Measurements from ENCODE around the gene LYPD3. TPM values are rescaled to one million over a fixed set of nuclear protein-coding genes. Genes with fewer than 3 reads are reported as not detected.

Gene LYPD3
- polyA plus RNA-seq, 3 donors, result 0.24 to 22.9 (median 0.48) TPM

GRCh38 chr19:43430142-43430710, 35.2 kb downstream of the LYPD3 start:
- H3K4me3 Mint-ChIP-seq, result peak overlapping the region in 1 of 2 donors; percentile 46
- peak in 1 of 3 donors; percentile 53 for DNase-seq
- H3K4me2 ChIP-seq (replicated peaks; ENCODE audit: extremely low read depth, low read length, poor library complexity, severe bottlenecking), result no peak overlapping the region
- H3K9me3 Mint-ChIP-seq, result no peaks in the 10 kb centered on the region
- WGBS (ENCODE audit: insufficient coverage), result 92% methylated on average over 2 of the region's 6 CpGs
- no peak overlapping the region for H3K9ac ChIP-seq (ENCODE audit: insufficient read depth, low read length, poor library complexity, severe bottlenecking)
- no peaks in the 10 kb centered on the region for H3K27me3 ChIP-seq (ENCODE audit: control insufficient read depth in 2 of 2, insufficient read depth in 2 of 2, low read length in 2 of 2)
- no peaks in the 10 kb centered on the region for H3K9me3 ChIP-seq (replicated peaks in 1 of 2; ENCODE audit: control insufficient read depth in 1 of 2, insufficient read depth in 1 of 2, low read length in 2 of 2)
- H3K4me1 Mint-ChIP-seq, result peaks cover 12% of the 10 kb centered on the region
- H3K27ac ChIP-seq (ENCODE audit: low read depth in 1 of 2, low read length in 2 of 2), result no peak overlapping the region
- no peaks in the 10 kb centered on the region for H3K36me3 Mint-ChIP-seq
- H3K27ac Mint-ChIP-seq, result peak overlapping the region in 4 of 7 donors; percentile 19 to 89 (median 42)
- intact Hi-C loops (cut with micrococcal nuclease), result no loop called here
- no peaks in the 10 kb centered on the region for H3K36me3 ChIP-seq (replicated peaks in 1 of 2; ENCODE audit: control insufficient read depth in 1 of 2, insufficient read depth in 2 of 2, low read length in 2 of 2)
- peaks cover 4 to 9% (median 8%) of the 10 kb centered on the region in 3 donors for H3K27me3 Mint-ChIP-seq (ENCODE audit: low read depth in 3 of 3)
- H3K4me1 ChIP-seq (ENCODE audit: control insufficient read depth in 1 of 2, insufficient read depth in 2 of 2, low read length in 2 of 2), result no peaks in the 10 kb centered on the region
- no peak overlapping the region for H2AFZ ChIP-seq (ENCODE audit: insufficient read depth, low read depth, low read length, poor library complexity, severe bottlenecking)
- TF ChIP-seq, protein P1, sequence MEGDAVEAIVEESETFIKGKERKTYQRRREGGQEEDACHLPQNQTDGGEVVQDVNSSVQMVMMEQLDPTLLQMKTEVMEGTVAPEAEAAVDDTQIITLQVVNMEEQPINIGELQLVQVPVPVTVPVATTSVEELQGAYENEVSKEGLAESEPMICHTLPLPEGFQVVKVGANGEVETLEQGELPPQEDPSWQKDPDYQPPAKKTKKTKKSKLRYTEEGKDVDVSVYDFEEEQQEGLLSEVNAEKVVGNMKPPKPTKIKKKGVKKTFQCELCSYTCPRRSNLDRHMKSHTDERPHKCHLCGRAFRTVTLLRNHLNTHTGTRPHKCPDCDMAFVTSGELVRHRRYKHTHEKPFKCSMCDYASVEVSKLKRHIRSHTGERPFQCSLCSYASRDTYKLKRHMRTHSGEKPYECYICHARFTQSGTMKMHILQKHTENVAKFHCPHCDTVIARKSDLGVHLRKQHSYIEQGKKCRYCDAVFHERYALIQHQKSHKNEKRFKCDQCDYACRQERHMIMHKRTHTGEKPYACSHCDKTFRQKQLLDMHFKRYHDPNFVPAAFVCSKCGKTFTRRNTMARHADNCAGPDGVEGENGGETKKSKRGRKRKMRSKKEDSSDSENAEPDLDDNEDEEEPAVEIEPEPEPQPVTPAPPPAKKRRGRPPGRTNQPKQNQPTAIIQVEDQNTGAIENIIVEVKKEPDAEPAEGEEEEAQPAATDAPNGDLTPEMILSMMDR (IDR thresholded peaks at IDR 0.05), result no peak
- no peak overlapping the region for H3K4me3 ChIP-seq (replicated peaks in 1 of 3; ENCODE audit: low read depth in 2 of 3, low read length in 3 of 3)
- no peaks in the 10 kb centered on the region for H3K79me2 ChIP-seq (ENCODE audit: insufficient read depth, low read length)
- no peaks in the 10 kb centered on the region for H4K20me1 ChIP-seq (ENCODE audit: insufficient read depth, low read length)

GRCh38 chr19:43429395-43429794, 36.0 kb downstream of the LYPD3 start:
- TF ChIP-seq, protein P1 (IDR thresholded peaks at IDR 0.05), result no peak
- Histone ChIP-seq H4K20me1 (ENCODE audit: insufficient read depth, low read length) (no peaks in the 10 kb centered on the region), H3K27me3 (ENCODE audit: control insufficient read depth in 2 of 2, insufficient read depth in 2 of 2, low read length in 2 of 2) (no peaks in the 10 kb centered on the region), H3K36me3 (replicated peaks in 1 of 2; ENCODE audit: control insufficient read depth in 1 of 2, insufficient read depth in 2 of 2, low read length in 2 of 2) (no peaks in the 10 kb centered on the region), H3K9ac (ENCODE audit: insufficient read depth, low read length, poor library complexity, severe bottlenecking) (no peak overlapping the region), H3K4me2 (replicated peaks; ENCODE audit: extremely low read depth, low read length, poor library complexity, severe bottlenecking) (no peak overlapping the region), H3K79me2 (ENCODE audit: insufficient read depth, low read length) (no peaks in the 10 kb centered on the region), H3K4me3 (replicated peaks in 1 of 3; ENCODE audit: low read depth in 2 of 3, low read length in 3 of 3) (no peak overlapping the region), H3K9me3 (replicated peaks in 1 of 2; ENCODE audit: control insufficient read depth in 1 of 2, insufficient read depth in 1 of 2, low read length in 2 of 2) (no peaks in the 10 kb centered on the region), H2AFZ (ENCODE audit: insufficient read depth, low read depth, low read length, poor library complexity, severe bottlenecking) (no peak overlapping the region), H3K27ac (ENCODE audit: low read depth in 1 of 2, low read length in 2 of 2) (no peak overlapping the region), H3K4me1 (ENCODE audit: control insufficient read depth in 1 of 2, insufficient read depth in 2 of 2, low read length in 2 of 2) (no peaks in the 10 kb centered on the region)
- Mint-ChIP-seq H3K27me3 (ENCODE audit: low read depth in 3 of 3) (peaks cover 2 to 7% (median 4%) of the 10 kb centered on the region in 3 donors), H3K27ac (peak overlapping the region in 1 of 7 donors; percentile 20), H3K4me1 (peaks cover 12% of the 10 kb centered on the region), H3K4me3 (no peak overlapping the region), H3K9me3 (no peaks in the 10 kb centered on the region), H3K36me3 (no peaks in the 10 kb centered on the region)
- intact Hi-C loops (cut with micrococcal nuclease), result no loop called here
- WGBS (ENCODE audit: insufficient coverage), result 100% methylated on average over 2 of the region's 7 CpGs
- no peak for DNase-seq
